ENCODE measurements around the gene ZNF331. TPM values are rescaled to one million over a fixed set of nuclear protein-coding genes. Genes with fewer than 3 reads are reported as not detected.
A peak's percentile ranks its signal among the peaks of the same experiment; 100 is the strongest.

ZNF331 gene
- total RNA-seq, 6 donors from 2014 or later, result 26.3 to 80.0 (median 47.1) TPM

GRCh38 chr19:53579518-53579917 is 41.6 kb downstream of the ZNF331 start:
- H3K4me1 ChIP-seq, result peaks cover 0 to 10% (median 0%) of the 10 kb centered on the region in 4 donors
- TF ChIP-seq POLR2A (IDR thresholded peaks at IDR 0.05), result no peak
- TF ChIP-seq EP300 (IDR thresholded peaks at IDR 0.05), result no peak
- no peak for TF ChIP-seq POLR2AphosphoS5 (IDR thresholded peaks at IDR 0.05)
- TF ChIP-seq CTCF (IDR thresholded peaks at IDR 0.05), result no peak
- peaks cover 29 to 52% (median 41%) of the 10 kb centered on the region in 4 donors for H3K36me3 ChIP-seq
- ATAC-seq (ENCODE audit: low FRiP score in 2 of 2), result no peak
- 77 to 89% methylated on average over 2 of the region's 2 CpGs for WGBS, 2 donors
- no peak overlapping the region for H3K27ac ChIP-seq
- peaks cover 22 to 57% (median 54%) of the 10 kb centered on the region in 4 donors for H3K9me3 ChIP-seq
- H3K27me3 ChIP-seq, result no peaks in the 10 kb centered on the region
- no peak overlapping the region for H3K4me3 ChIP-seq
- no peak for DNase-seq

GRCh38 chr19:53580871-53581835 is 43.2 kb downstream of the ZNF331 start:
- H3K9me3 ChIP-seq, result peaks cover 18 to 49% (median 44%) of the 10 kb centered on the region in 4 donors
- H3K27me3 ChIP-seq, result no peaks in the 10 kb centered on the region
- 75 to 80% methylated on average over 17 of the region's 17 CpGs for WGBS, 2 donors
- H3K27ac ChIP-seq, result peak overlapping the region in 1 of 4 donors; percentile 27
- ATAC-seq (ENCODE audit: low FRiP score in 2 of 2) (peak in 1 of 2 donors; percentile 44), DNase-seq (no peak)
- H3K4me1 ChIP-seq, result peaks cover 0 to 10% (median 0%) of the 10 kb centered on the region in 4 donors
- no peak overlapping the region for H3K4me3 ChIP-seq
- peaks cover 24 to 38% (median 32%) of the 10 kb centered on the region in 4 donors for H3K36me3 ChIP-seq
- TF ChIP-seq POLR2AphosphoS5 (IDR thresholded peaks at IDR 0.05), result no peak
- no peak for TF ChIP-seq POLR2A (IDR thresholded peaks at IDR 0.05)
- TF ChIP-seq EP300 (IDR thresholded peaks at IDR 0.05), result no peak
- TF ChIP-seq CTCF (IDR thresholded peaks at IDR 0.05), result no peak

- Histone ChIP-seq H3K36me3 (peaks cover 16 to 31% (median 25%) of the 10 kb centered on the region in 4 donors), H3K9me3 (peaks cover 11 to 42% (median 36%) of the 10 kb centered on the region in 4 donors), H3K27ac (peak overlapping the region in 1 of 4 donors; percentile 27), H3K4me1 (peaks cover 0 to 10% (median 0%) of the 10 kb centered on the region in 4 donors), H3K27me3 (no peaks in the 10 kb centered on the region), H3K4me3 (no peak overlapping the region)
- TF ChIP-seq POLR2A (IDR thresholded peaks at IDR 0.05) (no peak), POLR2AphosphoS5 (IDR thresholded peaks at IDR 0.05) (no peak), CTCF (IDR thresholded peaks at IDR 0.05) (no peak), EP300 (IDR thresholded peaks at IDR 0.05) (no peak)
- DNase-seq (no peak), ATAC-seq (ENCODE audit: low FRiP score in 2 of 2) (peak in 1 of 2 donors; percentile 7)
- 68% methylated on average over 4 to 6 of the region's 6 CpGs for WGBS, 2 donors
These were observed 43.9 kb downstream of the ZNF331 start for GRCh38 chr19:53581871-53582279.

GRCh38 chr19:53583181-53583580 is 45.2 kb downstream of the ZNF331 start:
- 91 to 92% methylated on average over 3 of the region's 3 CpGs for WGBS, 2 donors
- H3K9me3 ChIP-seq, result peaks cover 0 to 29% (median 23%) of the 10 kb centered on the region in 4 donors
- TF ChIP-seq EP300 (IDR thresholded peaks at IDR 0.05), result no peak
- TF ChIP-seq POLR2A (IDR thresholded peaks at IDR 0.05), result no peak
- no peak for TF ChIP-seq POLR2AphosphoS5 (IDR thresholded peaks at IDR 0.05)
- TF ChIP-seq CTCF (IDR thresholded peaks at IDR 0.05), result no peak

More at GRCh38 chr19:53583181-53583580, 45.2 kb downstream of the ZNF331 start:
- no peak for DNase-seq
- H3K27me3 ChIP-seq, result no peaks in the 10 kb centered on the region
- peaks cover 3 to 18% (median 12%) of the 10 kb centered on the region in 4 donors for H3K36me3 ChIP-seq
- peaks cover 0 to 10% (median 0%) of the 10 kb centered on the region in 4 donors for H3K4me1 ChIP-seq
- H3K27ac ChIP-seq, result no peak overlapping the region
- ATAC-seq (ENCODE audit: low FRiP score in 2 of 2), result no peak
- H3K4me3 ChIP-seq, result no peak overlapping the region
